Gastroesophageal sphincter (tissue), 3 donors: ENCODE measurements around the gene CTLA4.

Experiments used
- EP300 ChIP-seq: sonication (generic); formaldehyde crosslinking; IDR thresholded peaks from one replicate; pipeline ENCODE4 v1.6.1; 2017; ENCODE audit warnings: antibody characterized with exemption, mild to moderate bottlenecking
- POLR2A ChIP-seq, 2 donors: fragments of 450-650 bp; IDR thresholded peaks; one replicate each; pipeline ENCODE4 v1.6.1; 2017; ENCODE audit warnings: antibody characterized with exemption in 2 of 2, mild to moderate bottlenecking in 2 of 2, moderate library complexity in 1 of 2
- POLR2AphosphoS5 ChIP-seq: sonication (generic); formaldehyde crosslinking; IDR thresholded peaks from one replicate; pipeline ENCODE4 v1.6.1; 2017; ENCODE audit warnings: antibody characterized with exemption
- TF ChIP-seq, protein P1 (sequence below), 4 experiments: fragments of 200-600 bp in 2 of 4; fragments of 450-650 bp in 2 of 4; sonication (generic) in 1 of 4; IDR thresholded peaks; one replicate each; pipeline ENCODE4 v1.5.1; 2017 to 2019; ENCODE audit warnings: antibody characterized with exemption in 4 of 4, mild to moderate bottlenecking in 2 of 4, moderate library complexity in 2 of 4

DNA sequence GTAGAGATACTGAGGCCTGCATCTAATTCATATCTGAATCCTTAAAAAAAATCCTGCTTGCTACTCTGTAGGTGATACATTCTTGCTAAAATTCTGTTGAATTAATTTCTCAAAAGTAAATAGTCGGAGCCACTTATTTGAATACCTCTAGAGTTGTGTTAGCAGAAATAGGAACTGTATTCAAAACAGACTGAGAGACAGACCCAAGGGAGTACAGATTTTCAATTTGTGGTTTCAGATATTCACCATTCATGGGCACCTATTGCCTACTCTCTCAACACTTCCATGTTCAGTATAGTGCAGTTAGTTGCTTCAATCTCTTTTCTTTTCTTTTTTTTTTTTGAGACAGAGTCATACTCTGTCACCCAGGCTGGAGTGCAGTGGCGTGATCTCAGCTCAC is 46.6 kb upstream of the CTLA4 start:
- TF ChIP-seq, protein P1, sequence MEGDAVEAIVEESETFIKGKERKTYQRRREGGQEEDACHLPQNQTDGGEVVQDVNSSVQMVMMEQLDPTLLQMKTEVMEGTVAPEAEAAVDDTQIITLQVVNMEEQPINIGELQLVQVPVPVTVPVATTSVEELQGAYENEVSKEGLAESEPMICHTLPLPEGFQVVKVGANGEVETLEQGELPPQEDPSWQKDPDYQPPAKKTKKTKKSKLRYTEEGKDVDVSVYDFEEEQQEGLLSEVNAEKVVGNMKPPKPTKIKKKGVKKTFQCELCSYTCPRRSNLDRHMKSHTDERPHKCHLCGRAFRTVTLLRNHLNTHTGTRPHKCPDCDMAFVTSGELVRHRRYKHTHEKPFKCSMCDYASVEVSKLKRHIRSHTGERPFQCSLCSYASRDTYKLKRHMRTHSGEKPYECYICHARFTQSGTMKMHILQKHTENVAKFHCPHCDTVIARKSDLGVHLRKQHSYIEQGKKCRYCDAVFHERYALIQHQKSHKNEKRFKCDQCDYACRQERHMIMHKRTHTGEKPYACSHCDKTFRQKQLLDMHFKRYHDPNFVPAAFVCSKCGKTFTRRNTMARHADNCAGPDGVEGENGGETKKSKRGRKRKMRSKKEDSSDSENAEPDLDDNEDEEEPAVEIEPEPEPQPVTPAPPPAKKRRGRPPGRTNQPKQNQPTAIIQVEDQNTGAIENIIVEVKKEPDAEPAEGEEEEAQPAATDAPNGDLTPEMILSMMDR (IDR thresholded peaks at IDR 0.05) = no peak
- TF ChIP-seq POLR2A (IDR thresholded peaks at IDR 0.05) (no peak), POLR2AphosphoS5 (no peak), EP300 (no peak)
